Transverse colon (tissue), 3 donors: Measurements from ENCODE around the gene ARF3.
A peak's percentile ranks its signal among the peaks of the same experiment; 100 is the strongest.

ENCODE experiments used
- EP300 ChIP-seq: sonication (generic); formaldehyde crosslinking; IDR thresholded peaks from one replicate; pipeline ENCODE4 v1.6.1; 2017; ENCODE audit warnings: antibody characterized with exemption, low read depth
- TF ChIP-seq, protein P1 (sequence below), 5 experiments: fragments of 200-600 bp in 3 of 5; fragments of 450-650 bp in 2 of 5; sonication (generic) in 3 of 5; IDR thresholded peaks; 1 replicate in 2 of 5; 2 replicates in 3 of 5; pipeline ENCODE4 v1.5.1; 2016 to 2017; ENCODE audit warnings: antibody characterized with exemption in 5 of 5, inconsistent platforms in 3 of 5, mild to moderate bottlenecking in 2 of 5, moderate library complexity in 1 of 5

DNA sequence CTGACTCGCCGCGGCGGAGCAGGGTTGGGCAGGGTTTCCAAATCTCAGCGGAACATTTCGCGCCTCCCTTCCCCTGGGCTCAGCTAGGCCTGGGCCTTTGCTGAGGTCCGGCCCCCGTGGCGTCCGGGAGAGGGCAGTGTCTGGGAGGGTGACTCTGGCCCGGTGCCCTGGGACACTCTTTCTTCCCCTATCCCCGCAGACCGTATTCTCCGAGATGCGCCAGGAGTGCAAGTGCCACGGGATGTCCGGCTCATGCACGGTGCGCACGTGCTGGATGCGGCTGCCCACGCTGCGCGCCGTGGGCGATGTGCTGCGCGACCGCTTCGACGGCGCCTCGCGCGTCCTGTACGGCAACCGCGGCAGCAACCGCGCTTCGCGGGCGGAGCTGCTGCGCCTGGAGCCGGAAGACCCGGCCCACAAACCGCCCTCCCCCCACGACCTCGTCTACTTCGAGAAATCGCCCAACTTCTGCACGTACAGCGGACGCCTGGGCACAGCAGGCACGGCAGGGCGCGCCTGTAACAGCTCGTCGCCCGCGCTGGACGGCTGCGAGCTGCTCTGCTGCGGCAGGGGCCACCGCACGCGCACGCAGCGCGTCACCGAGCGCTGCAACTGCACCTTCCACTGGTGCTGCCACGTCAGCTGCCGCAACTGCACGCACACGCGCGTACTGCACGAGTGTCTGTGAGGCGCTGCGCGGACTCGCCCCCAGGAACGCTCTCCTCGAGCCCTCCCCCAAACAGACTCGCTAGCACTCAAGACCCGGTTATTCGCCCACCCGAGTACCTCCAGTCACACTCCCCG is 23.9 kb upstream of the ARF3 start:
- TF ChIP-seq, protein P1, sequence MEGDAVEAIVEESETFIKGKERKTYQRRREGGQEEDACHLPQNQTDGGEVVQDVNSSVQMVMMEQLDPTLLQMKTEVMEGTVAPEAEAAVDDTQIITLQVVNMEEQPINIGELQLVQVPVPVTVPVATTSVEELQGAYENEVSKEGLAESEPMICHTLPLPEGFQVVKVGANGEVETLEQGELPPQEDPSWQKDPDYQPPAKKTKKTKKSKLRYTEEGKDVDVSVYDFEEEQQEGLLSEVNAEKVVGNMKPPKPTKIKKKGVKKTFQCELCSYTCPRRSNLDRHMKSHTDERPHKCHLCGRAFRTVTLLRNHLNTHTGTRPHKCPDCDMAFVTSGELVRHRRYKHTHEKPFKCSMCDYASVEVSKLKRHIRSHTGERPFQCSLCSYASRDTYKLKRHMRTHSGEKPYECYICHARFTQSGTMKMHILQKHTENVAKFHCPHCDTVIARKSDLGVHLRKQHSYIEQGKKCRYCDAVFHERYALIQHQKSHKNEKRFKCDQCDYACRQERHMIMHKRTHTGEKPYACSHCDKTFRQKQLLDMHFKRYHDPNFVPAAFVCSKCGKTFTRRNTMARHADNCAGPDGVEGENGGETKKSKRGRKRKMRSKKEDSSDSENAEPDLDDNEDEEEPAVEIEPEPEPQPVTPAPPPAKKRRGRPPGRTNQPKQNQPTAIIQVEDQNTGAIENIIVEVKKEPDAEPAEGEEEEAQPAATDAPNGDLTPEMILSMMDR (IDR thresholded peaks at IDR 0.05) = peak in 3 of 5 experiments; percentile 7 to 25 (median 12)
- TF ChIP-seq EP300 = no peak
